Endothelial cell of umbilical vein (primary cell): ENCODE results near the gene C5orf15. TPM values are rescaled to one million over a fixed set of nuclear protein-coding genes. Genes with fewer than 3 reads are reported as not detected.

ENCODE experiments used
- BruUV-seq: library from RNA; stranded (reverse); fragments of 400-500 nt; replicated peaks from 2 replicates; lab custom pipeline; 2021; lab: Mats Ljungman, UMichigan
- CTCF ChIA-PET: fragments of 300-600, 350-600 bp; sonication (Branson Sonifier 250); formaldehyde crosslinking; loops from one replicate; lab custom pipeline; 2021; ENCODE audit warnings: antibody characterized with exemption, inconsistent platforms; lab: Charles Lee
- POLR2A ChIA-PET: fragments of 300-600, 350-600 bp; sonication (Branson Sonifier 250); formaldehyde crosslinking; loops from one replicate; lab custom pipeline; 2021; ENCODE audit warnings: antibody characterized with exemption, inconsistent platforms; lab: Charles Lee
- DNase-seq: peaks from one replicate; pipeline ENCODE4 v3.0.0-alpha.2; 2011; ENCODE audit warnings: low read depth, low spot score
- FAIRE-seq: peaks from 2 replicates; lab custom pipeline; 2011; peaks lifted over from hg19 to GRCh38; lab: Jason Lieb, UNC
- H2AFZ ChIP-seq: 2 replicates; pipeline ENCODE4 v1.6.0; 2012; ENCODE audit warnings: low read depth, low read length, control low read depth, inconsistent platforms
- H3K27ac ChIP-seq: 2 replicates; pipeline ENCODE4 v1.5.1; 2011; ENCODE audit warnings: low read depth, mild to moderate bottlenecking, control low read depth, low read length, moderate library complexity; ENCODE audit not compliant: insufficient read depth
- H3K27me3 ChIP-seq, 2 experiments: 2 replicates each; pipeline versions ENCODE4 v1.6.0 to v1.6.1; 2011; ENCODE audit warnings: low read length in 2 of 2, mixed read lengths in 1 of 2; ENCODE audit not compliant: control insufficient read depth in 2 of 2, insufficient read depth in 2 of 2
- H3K36me3 ChIP-seq, 2 experiments: 2 replicates in 1 of 2; 3 replicates in 1 of 2; pipeline ENCODE4 v1.5.1; 2011; ENCODE audit warnings: low read length in 2 of 2, mild to moderate bottlenecking in 1 of 2, moderate library complexity in 1 of 2; ENCODE audit not compliant: control insufficient read depth in 2 of 2, insufficient read depth in 2 of 2; ENCODE audit errors: extremely low read depth in 1 of 2
- H3K4me1 ChIP-seq: 3 replicates; pipeline ENCODE4 v1.5.1; 2011; ENCODE audit warnings: mild to moderate bottlenecking, low read length; ENCODE audit not compliant: control insufficient read depth, insufficient read depth; ENCODE audit errors: extremely low read depth
- H3K4me2 ChIP-seq: 2 replicates; pipeline ENCODE4 v1.6.1; 2011; ENCODE audit warnings: low read length, control low read depth, mixed read lengths; ENCODE audit not compliant: insufficient read depth
- H3K4me3 ChIP-seq, 3 experiments: fragments of 200-600 bp in 1 of 3; sonication (generic), shearing (Covaris generic) in 1 of 3; replicated peaks in 1 of 3; 2 replicates each; pipeline ENCODE4 v1.5.1; 2011 to 2016; ENCODE audit warnings: control low read depth in 3 of 3, low read length in 3 of 3, mild to moderate bottlenecking in 2 of 3, inconsistent platforms in 1 of 3, low read depth in 1 of 3, moderate library complexity in 1 of 3; ENCODE audit not compliant: insufficient read depth in 1 of 3
- H3K79me2 ChIP-seq: 2 replicates; pipeline ENCODE4 v1.6.0; 2012; ENCODE audit warnings: low read length, inconsistent platforms; ENCODE audit not compliant: control insufficient read depth, insufficient read depth
- H3K9ac ChIP-seq: replicated peaks from 2 replicates; pipeline ENCODE3; 2011; ENCODE audit warnings: low read length, control low read depth; ENCODE audit not compliant: insufficient read depth; ENCODE audit errors: extremely low read depth
- H3K9me1 ChIP-seq: replicated peaks from 3 replicates; pipeline ENCODE4 v1.6.0; 2011; ENCODE audit warnings: mild to moderate bottlenecking, low read length; ENCODE audit not compliant: control insufficient read depth, insufficient read depth; ENCODE audit errors: extremely low read depth
- H3K9me3 ChIP-seq: replicated peaks from 2 replicates; pipeline ENCODE4 v1.5.1; 2012; ENCODE audit warnings: low read length, inconsistent platforms; ENCODE audit not compliant: control insufficient read depth, insufficient read depth
- H4K20me1 ChIP-seq: replicated peaks from 2 replicates; pipeline ENCODE3; 2011; ENCODE audit warnings: mild to moderate bottlenecking, low read length; ENCODE audit not compliant: control insufficient read depth, insufficient read depth; ENCODE audit errors: extremely low read depth
- EZH2 ChIP-seq: IDR thresholded peaks from 2 replicates; pipeline ENCODE4 v1.6.1; 2012; ENCODE audit warnings: borderline replicate concordance, low read depth, mild to moderate bottlenecking, moderate library complexity, low read length, inconsistent platforms; ENCODE audit not compliant: severe bottlenecking
- GATA2 ChIP-seq: IDR thresholded peaks from 2 replicates; pipeline ENCODE4 v1.7.0; 2011; ENCODE audit warnings: low read depth, mild to moderate bottlenecking, moderate library complexity, mixed read lengths, low read length; ENCODE audit not compliant: insufficient read length, insufficient read depth
- JUN ChIP-seq: IDR thresholded peaks from 2 replicates; pipeline ENCODE4 v1.6.1; 2011; ENCODE audit warnings: borderline replicate concordance, low read depth; ENCODE audit not compliant: insufficient read length, insufficient read depth
- MYC ChIP-seq: IDR thresholded peaks from one replicate; pipeline ENCODE4 v1.6.1; 2011; ENCODE audit warnings: mild to moderate bottlenecking, low read depth, low read length
- POLR2A ChIP-seq: IDR thresholded peaks from 2 replicates; pipeline ENCODE4 v1.6.1; 2012; ENCODE audit warnings: low read depth, mild to moderate bottlenecking, control low read depth, low read length
- POLR2AphosphoS5 ChIP-seq: IDR thresholded peaks from 2 replicates; pipeline ENCODE4 v1.6.1; 2012; ENCODE audit warnings: low read depth, mild to moderate bottlenecking, control low read depth, low read length, moderate library complexity; ENCODE audit not compliant: insufficient read depth
- dilution Hi-C: fragments of 300-500 bp; cut with MboI; formaldehyde crosslinking; loops from one replicate; pipeline ENCODE4 v1.15.0; 2019; ENCODE audit warnings: low sequenced_read_pairs; ENCODE audit not compliant: extremely low pct_ligation_motif_present
- intact Hi-C: fragments of 100-400 bp; cut with micrococcal nuclease; formaldehyde crosslinking; loops from one replicate; pipeline ENCODE4 v1.10.0; 2022
- polyA plus RNA-seq, 4 experiments: library from polyadenylated mRNA; depleted of rRNA in 3 of 4; stranded (reverse) in 3 of 4; unstranded in 1 of 4; fragments of >200 nt; gene quantifications; 2 replicates each; pipeline versions ENCODE4 v1.2.1 to v1.2.3, GENCODE V29; 2011 to 2012; ENCODE audit warnings: missing spikeins in 1 of 4
- total RNA-seq: library from RNA; stranded (reverse); gene quantifications from 2 replicates; pipeline ENCODE4 v1.2.3, GENCODE V29; 2021
- TF ChIP-seq, protein P1 (sequence below): IDR thresholded peaks from 2 replicates; pipeline ENCODE4 v1.6.1; 2011; ENCODE audit not compliant: insufficient read depth, insufficient read length

The C5orf15 gene
- total and polyA plus RNA-seq, 2 donors (not counting 3 experiments of a cell fraction or from before 2014, with no cell fraction given) = 25.3 to 45.4 TPM

DNA sequence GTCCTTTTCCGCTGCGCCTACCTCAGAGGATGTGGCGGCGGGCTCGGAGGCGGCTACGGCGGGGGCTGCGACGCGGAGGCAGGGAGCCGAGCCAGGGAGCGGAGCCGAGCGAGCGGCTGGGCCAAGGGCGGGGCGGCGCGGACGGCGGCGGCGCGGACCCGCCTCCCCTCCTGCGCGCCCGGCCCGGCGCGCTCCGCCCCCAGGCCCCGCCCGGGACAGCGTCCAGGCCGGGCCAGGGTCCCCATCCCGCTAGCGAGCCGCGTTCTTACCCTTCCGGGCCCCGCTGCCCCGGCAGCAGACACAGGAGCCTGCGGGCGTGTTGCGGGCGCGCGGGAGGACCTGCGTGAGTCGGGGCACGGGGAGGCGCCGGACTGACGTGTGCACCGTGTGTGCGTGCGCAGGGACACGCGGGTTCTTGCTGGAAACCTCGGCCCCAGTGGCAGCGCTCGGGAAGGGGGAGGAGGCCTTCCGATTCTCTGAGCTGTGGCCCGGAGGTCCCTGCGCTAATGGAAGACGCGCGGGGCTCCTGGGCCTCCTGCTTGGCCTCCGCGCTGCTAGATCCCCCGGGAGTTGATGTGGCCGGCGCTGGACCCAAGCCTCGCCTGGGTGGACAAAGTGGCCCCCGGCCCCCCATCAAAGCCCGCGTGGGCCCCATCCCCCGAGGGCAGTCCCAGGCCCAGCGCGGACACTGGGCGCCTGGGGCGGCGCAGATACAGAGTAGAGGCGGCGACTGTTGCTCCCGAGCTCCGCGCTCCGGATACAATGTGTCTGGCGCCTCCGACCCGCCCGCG lies 36.4 kb upstream of the C5orf15 start, which contains the start of gene VDAC1:
VDAC1 (minus strand) TSS at position 350 of the 791 bp plus-strand sequence. CDS start 11,963 bp downstream, outside the sequence.
- dilution Hi-C loops = no loop called here
- peaks cover 21% of the 10 kb centered on the region for H3K4me1 ChIP-seq
- H3K4me3 ChIP-seq = peak within 1 kb of the TSS; percentile 48 to 95 (median 95)
- POLR2A ChIA-PET = interaction anchor here (0.5 to 1.3 kb wide), 3 partner anchors 12 to 953 kb away, joined by 3 to 5 read pairs (median 3); partner anchors contain the start of gene HSPA4
- peak; percentile 82 for FAIRE-seq
- peak within 1 kb of the TSS; percentile 93 for H3K27ac ChIP-seq
- H3K4me2 ChIP-seq = peak within 1 kb of the TSS; percentile 92
- peaks cover 0 to 7% of the 10 kb centered on the region in 2 experiments for H3K36me3 ChIP-seq
- peak; percentile 85 for DNase-seq
- peak within 1 kb of the TSS; percentile 95 for H3K9ac ChIP-seq
- H3K27me3 ChIP-seq = no peaks in the 10 kb centered on the region
- H3K9me3 ChIP-seq = no peaks in the 10 kb centered on the region
- H3K79me2 ChIP-seq = peaks cover 54% of the 10 kb centered on the region
- CTCF ChIA-PET = interaction anchor here (0.6 to 3.0 kb wide), 8 partner anchors 8 to 40 kb away, joined by 4 to 43 read pairs (median 6); no protein-coding TSS in a partner anchor
- intact Hi-C loops = loop anchor here (2.0 kb wide), 2 partner anchors 34 to 36 kb away; partner anchors contain the start of gene C5orf15
- TF ChIP-seq POLR2A (peak; percentile 88), GATA2 (no peak), POLR2AphosphoS5 (peak; percentile 73), JUN (no peak), MYC (no peak), EZH2 (no peak)
- TF ChIP-seq, protein P1, sequence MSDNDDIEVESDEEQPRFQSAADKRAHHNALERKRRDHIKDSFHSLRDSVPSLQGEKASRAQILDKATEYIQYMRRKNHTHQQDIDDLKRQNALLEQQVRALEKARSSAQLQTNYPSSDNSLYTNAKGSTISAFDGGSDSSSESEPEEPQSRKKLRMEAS = peak; percentile 34
- H3K9me1 ChIP-seq = no peaks in the 10 kb centered on the region
- BruUV-seq = TSS peak; percentile 70
- peak within 1 kb of the TSS; percentile 73 for H2AFZ ChIP-seq
- H4K20me1 ChIP-seq = no peaks in the 10 kb centered on the region
